HG03066 (cell line): ENCODE results near the gene COBLL1.

Experiments used
- ATAC-seq: cut with Tn5 transposase; IDR thresholded peaks from one replicate; pipeline ENCODE4 v1.9.1; 2021; ENCODE audit warnings: low read depth; ENCODE audit not compliant: unreplicated experiment

The COBLL1 gene

DNA sequence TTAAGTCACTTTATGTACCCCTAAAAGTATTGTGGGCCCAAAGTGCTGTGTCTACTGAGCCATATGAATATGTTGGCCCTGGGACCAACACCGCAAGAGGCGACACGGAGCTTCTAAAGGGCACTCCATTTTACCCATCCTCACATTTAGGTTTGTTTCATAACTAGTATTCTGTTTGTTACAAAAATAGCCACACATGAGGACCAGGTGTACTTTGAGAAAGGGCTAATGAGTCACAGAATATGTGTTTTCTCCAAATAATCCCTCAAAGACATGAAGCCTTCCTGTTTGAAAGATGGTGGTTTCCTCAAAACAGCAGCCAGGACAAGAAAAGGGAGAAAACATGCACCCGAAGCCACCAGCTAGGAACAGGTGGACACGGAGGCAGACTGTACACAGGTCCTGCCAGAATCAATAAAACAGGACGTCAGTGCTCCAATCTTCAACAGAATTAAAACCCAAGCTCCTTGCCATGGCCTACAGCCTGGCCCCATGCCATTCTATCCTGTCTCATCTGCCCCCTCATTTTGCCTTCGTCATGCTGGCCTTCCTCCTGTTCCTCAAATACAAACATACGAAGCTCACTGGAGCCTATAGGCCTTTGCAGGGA lies 198.6 kb downstream of the COBLL1 start:
- no peak for ATAC-seq

DNA sequence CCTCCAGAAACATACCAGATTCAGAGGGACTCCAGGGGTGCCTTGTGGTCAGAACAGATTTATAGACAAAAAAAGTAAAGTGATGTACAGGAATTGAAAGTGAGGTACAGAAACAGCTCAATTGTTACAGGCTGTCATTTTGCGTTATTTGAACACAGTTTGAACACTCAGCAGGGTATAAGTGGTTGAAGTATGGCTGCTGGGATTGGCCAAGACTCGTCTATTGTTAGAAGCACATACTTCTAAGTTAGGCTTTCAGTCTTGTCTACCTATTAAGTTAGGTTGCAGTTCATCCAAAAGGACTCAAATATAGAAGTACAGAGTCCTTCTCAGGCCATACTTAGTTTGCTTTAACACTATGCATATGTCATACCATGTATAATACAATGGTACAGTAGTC lies 199.4 kb downstream of the COBLL1 start:
- ATAC-seq, result no peak
